Measurements from ENCODE around the gene AP1M2. TPM values are rescaled to one million over a fixed set of nuclear protein-coding genes. Genes with fewer than 3 reads are reported as not detected.

Gene AP1M2
- not detected in 2 replicates for total RNA-seq

DNA sequence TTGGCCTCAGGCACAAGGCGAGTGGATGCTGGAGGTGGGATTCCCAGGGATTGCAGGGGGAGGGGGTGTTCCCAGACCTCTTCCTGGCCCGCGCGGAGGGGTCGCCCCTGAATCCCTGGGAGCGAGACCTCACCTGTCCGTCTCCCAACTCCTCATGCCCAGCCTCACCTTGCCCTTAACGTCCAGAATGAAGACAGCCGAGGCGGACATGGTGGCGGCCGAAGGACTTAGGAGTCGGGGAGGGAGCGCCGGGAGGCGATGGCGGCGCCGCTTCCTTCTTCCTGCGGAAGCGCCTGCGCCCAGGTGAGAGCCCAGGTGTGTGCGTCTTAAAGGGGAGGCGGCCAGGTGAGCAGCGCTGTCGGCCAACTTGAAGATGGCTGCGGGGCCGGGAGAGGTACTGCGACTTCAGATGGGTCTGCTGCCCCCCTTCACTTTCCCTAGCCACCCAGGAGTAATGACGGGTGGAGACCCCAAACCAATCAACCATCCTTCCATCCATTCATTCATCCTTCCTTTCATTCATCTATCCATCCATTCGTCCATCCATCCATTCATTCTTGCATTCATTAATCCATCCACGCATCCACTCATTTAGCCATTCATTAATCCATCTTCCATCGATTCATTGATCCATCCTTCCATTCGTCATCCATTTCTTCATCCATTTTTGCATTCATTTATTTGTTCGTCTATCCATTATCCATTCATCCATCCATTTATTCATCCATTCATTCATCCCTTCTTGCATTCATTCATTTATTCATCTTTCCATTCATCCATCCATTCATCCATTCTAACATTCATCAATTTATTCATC, at the start of gene AP1M2:
Gene AP1M2 (minus strand): TSS at position 291 of the 817 bp plus-strand sequence. CDS start 81 bp downstream, at position 210.
- DNase-seq (ENCODE audit: low read depth, low spot score) = no peak

DNA sequence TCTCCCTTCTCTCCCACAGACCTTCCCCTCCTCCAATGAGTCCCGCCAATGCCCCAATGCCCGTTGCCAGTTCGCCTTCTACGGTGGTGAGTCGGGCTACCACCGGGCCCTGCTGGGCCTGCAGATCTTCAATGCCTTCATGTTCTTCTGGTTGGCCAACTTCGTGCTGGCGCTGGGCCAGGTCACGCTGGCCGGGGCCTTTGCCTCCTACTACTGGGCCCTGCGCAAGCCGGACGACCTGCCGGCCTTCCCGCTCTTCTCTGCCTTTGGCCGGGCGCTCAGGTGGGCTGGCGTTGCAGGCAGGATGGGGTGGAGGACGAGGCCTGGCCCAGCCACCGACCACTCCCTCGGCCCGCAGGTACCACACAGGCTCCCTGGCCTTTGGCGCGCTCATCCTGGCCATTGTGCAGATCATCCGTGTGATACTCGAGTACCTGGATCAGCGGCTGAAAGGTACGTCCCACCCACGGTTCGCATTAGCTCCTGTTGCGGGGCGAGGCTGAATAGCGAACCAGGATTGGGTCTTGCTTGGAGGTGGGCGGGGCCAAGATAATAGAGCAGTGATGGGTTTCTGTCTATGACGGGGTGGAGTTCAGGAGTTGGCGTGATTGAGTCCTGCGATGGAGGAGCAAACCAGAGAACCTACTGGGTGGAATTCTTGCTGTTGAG, 49.3 kb upstream of the AP1M2 start:
- DNase-seq (ENCODE audit: low read depth, low spot score) = no peak

DNA sequence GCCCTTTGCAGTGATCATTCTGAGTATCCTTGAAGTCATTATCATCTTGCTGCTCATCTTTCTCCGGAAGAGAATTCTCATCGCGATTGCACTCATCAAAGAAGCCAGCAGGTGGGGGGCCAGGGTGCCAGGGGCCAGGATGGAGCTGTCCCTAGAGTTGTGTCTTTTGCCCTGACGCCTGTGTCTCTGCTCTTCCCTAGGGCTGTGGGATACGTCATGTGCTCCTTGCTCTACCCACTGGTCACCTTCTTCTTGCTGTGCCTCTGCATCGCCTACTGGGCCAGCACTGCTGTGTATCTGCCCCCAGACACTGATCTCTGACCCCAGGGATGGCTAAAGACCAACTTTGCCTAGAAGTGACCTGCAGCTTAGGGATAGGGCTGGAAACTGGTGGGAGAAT, 47.9 kb upstream of the AP1M2 start:
- no peak for DNase-seq (ENCODE audit: low read depth, low spot score)

- DNase-seq (ENCODE audit: low read depth, low spot score) = no peak
Measured at GRCh38 chr19:10634430-10634829, 47.3 kb upstream of the AP1M2 start.

- DNase-seq (ENCODE audit: low read depth, low spot score) = no peak
Measured at GRCh38 chr19:10631874-10632273, 44.8 kb upstream of the AP1M2 start.

DNA sequence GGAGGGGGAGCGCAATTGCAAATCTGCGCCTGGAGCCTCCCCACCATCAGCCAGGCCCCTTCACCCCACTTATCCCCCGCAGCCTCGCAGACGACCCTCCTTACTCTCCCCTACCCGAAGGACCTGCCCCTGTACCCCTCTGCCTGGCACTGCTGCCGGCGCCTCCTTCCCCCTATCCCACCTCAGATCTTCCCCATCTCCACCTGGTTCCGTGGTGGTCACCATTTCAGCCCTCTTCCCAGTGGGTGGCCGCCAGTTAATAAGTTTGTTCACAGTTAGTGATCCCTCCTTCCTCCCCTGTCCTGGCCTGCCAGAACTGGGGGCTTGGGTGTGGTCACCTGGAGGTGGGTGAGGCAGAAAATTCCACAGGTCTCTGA, 38.6 kb upstream of the AP1M2 start:
- DNase-seq (ENCODE audit: low read depth, low spot score) = no peak

DNA sequence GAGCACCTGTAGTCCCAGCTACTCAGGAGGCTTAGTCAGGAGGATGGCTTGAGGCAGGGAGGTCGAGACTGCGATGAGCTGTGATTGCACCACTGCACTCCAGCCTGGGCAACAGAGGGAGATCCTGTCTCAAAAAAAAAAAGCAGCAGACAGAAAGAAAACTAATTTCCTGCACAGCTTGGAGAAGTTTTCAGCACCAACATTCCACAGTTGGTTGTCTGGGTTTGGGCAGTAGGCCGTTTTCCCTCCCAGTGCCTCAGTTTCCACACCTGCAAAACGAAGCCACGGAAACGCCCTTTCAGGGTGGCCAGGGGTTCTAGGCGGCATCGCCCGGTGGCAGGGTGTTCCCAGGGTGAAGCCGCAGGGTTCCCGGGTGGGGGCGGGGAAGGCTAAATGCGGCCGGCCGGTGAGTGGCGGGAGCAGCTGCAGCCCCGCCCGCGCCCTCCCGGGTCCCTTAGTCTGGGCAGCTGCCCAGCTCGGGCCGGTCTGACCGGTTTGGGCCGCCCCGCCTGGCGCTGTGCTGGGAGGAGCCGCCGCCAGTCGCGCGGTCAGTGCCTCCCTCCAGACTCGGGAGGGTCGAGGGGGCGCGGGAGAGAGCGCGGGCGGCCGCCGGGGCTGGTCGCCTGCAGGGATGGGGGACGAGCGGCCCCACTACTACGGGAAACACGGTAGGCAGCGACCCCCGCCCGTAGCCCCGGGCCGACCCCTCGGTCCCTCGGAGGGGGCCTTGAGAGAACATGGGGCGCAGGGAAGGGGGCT, 38.1 kb upstream of the AP1M2 start, which contains the start of gene SLC44A2:
Gene SLC44A2 (plus strand): TSS at position 551 of the 759 bp plus-strand sequence. CDS start 81 bp downstream, at position 632.
- no peak for DNase-seq (ENCODE audit: low read depth, low spot score)

- DNase-seq (ENCODE audit: low read depth, low spot score) = no peak
Measured at GRCh38 chr19:10624585-10624984, 37.5 kb upstream of the AP1M2 start.

DNA sequence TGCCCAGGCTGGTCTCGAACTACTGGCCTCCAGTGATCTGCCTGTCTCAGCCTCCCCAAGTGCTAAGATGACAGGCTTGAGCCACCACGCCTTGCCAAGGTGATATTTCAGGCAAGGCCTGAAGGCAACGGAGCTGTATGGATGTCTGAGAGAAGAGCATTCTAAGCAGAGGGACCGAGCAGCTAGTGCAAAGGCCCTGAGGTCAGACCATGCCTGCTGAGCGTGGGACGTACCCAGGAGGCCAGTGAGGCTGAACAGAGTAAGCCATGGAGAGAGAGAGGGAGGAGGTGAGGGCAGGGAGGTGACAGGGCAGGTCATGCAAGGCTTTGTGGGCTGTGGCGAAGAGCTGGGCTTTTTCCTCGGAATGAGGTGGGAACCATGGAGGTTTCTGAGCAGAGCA, 34.9 kb upstream of the AP1M2 start:
- DNase-seq (ENCODE audit: low read depth, low spot score) = no peak

DNA sequence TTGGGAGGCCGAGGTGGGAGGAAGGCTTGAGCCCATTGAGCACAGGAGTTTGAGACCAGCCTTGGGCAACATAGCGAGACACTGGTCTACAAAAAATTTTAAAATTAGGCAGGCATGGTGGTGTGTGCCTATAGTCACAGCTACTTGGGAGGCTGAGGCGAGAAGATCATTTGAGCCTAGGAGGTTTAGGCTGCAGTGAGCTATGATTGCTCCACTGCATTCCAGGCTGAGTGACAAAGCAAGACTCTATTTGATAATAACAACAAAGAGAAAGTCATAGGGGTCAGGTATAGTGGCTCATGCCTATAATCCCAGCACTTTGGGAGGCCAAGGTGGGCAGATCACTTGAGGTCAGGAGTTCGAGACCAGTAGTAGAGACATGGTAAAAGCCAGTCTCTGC, 33.7 kb upstream of the AP1M2 start:
- DNase-seq (ENCODE audit: low read depth, low spot score) = no peak

GRCh38 chr19:10618846-10619245, 31.7 kb upstream of the AP1M2 start:
- DNase-seq (ENCODE audit: low read depth, low spot score) = no peak

DNA sequence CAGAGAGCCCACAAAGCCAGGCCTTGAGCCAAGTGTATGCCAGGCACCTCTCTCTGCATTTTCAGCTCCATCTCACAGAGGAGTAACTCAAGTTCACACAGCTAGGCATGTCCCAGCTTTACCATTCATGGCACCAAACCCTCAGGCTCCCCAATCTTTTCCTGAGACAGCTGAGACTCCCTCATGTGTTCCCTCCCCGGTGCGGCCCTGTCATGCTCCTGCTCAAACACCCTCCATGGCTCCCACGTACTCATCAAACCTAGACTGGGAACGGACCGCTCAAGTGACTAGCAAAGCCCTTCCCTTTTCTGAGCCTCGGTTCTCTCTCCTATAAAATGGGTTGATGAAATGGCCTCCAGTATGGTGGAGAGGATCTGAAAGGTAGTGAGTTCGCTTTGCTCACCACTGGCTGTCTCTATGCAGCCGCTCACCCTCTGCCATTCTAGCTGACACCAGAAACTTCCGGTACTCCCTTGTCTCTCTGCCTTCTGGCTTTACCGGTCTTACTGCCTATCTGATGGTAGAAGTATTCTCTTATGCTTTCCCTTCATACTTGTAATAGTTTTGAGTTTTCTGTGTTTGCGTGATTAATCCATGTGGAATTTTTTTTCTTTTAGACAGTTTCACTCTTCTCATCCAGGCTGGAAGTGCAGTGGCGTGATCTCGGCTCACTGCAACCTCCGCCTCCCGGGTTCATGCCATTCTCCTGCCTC, 30.5 kb upstream of the AP1M2 start:
- DNase-seq (ENCODE audit: low read depth, low spot score) = no peak

GRCh38 chr19:10615429-10616023, 28.4 kb upstream of the AP1M2 start:
- DNase-seq (ENCODE audit: low read depth, low spot score) = no peak

DNA sequence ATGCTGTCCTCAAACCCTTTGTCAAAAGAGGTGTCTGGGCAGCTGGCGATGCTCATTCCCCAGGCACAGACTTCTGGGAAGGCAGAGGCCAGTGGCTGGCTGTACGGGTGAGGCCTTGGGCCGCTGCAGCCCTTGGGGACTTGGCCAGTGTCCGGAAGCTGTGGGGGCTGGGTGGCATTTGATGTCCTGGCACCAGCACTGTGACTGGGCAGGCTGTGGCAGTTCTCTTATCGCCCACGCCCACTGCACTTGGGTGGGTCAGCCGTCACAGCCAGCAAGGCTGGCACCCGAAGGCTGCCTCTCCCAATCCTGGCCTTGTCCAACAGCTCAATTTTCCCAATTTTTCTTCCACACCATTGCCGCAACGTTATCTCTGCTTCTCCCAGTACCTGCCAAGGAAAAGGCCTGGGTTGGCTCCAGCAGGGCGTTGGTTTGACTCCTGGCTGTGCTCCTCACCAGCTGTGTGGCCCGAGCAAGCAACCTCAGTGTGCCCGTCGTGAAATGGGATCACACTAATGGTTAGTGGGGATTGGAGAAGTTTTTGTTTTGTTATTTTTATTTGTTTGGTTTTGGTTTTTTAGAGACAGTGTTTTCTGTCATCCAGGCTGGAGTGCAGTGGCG, 25.5 kb upstream of the AP1M2 start:
- no peak for DNase-seq (ENCODE audit: low read depth, low spot score)

GRCh38 chr19:10611907-10612306, 24.8 kb upstream of the AP1M2 start:
- DNase-seq (ENCODE audit: low read depth, low spot score) = no peak

GRCh38 chr19:10604460-10604980, 17.4 kb upstream of the AP1M2 start:
- no peak for DNase-seq (ENCODE audit: low read depth, low spot score)

DNA sequence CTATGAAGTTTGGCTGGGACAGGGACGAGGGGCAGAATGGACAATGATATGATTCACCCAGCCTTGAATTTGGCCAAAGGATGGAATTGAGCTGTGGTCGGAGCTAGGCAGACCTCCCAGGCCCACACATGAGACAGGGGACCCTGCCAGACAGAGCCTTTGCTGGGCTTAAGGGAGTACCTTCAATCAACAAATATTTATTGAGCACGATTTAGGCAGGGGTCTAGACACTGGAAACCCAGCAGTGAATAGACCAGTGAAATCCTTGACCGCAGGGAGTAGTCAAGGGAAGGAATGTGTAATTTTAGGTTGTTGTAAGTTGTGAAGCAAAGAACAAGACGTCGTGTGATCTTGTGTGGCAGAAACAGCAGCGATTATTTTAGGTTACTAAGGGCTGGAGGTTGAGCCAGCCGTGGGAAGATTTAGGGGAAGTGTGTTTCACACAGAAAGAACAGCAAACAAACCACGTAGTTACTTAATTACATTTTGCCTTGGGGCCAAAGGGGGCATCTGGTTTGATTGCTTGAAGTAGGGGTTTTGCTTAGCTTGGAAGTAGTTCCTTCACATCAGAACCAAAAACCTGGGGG, 16.9 kb upstream of the AP1M2 start:
- DNase-seq (ENCODE audit: low read depth, low spot score) = no peak

DNA sequence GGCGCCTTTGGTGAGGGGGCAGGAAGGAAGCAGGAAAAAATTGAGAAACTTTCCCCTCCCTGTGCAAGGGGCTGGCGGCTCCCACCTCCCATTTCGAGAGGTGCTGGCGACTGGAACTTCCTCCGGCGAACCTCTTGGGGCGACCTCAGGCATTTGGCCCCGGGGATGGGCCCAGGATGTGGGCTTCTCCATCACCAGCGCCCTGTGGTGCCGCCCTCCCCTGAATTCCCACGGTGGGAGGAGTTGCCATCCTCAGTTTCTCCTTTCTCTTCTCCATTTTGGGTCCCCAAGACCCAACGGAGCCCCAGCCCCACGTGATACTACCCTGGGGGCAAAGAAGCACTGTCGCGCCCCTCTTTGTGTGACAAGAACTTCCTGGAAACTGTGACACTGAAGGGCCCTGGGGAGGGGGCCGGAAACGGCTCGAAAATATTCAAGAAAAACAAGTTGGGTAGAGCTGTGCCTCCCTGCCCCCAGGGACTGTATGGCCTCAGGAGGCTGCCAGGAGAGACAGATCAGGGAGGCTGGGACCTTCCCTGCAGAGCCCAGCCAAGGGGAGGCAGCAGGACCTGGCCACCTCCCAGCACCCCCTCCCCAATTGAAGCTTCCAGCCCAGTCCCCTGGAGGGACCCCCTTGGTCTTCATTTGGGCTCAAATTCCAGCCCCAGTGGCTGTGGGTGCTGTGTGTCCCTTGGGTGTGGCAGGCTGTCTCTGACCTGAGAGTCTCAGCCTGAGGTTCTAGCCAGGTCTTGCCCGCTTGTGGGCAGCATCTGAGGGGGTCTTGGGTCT, 16.2 kb upstream of the AP1M2 start:
- DNase-seq (ENCODE audit: low read depth, low spot score) = no peak

Measured in pulmonary artery endothelial cell (primary cell).